ENCODE measurements around the gene CNNM4. TPM values are rescaled to one million over a fixed set of nuclear protein-coding genes. Genes with fewer than 3 reads are reported as not detected.
"Not testable (repeated sequence)": the region's sequence is repeated elsewhere in the genome, so short reads cannot be mapped to it uniquely, and the experiment has no call there.

Gene CNNM4
- polyA plus RNA-seq, 4 donors = 1.6 to 30.0 (median 6.8) TPM

DNA sequence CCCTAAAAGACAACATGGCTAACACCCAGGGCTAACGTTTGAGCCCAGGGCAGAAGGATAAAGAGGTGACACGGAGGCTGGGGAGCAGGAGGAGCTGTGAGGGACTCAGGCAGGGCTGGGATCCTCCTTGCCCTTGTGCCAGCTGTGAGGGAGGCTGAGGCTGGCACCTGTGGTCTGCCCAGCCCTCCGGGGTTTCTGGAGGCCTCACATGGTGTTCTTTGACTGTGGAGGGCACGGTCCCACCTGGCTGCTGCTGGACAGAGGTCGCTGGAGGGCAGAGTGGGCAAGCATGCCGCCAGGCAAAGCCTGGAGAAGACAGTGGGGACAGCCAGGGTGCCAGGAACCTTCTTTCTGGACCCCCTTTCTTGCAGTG lies 28.5 kb downstream of the CNNM4 start:
- Histone ChIP-seq H3K27ac (ENCODE audit: low read depth in 1 of 3, low read length in 2 of 3) (peak overlapping the region; percentile 77 to 80 (median 77)), H3K9me3 (ENCODE audit: control insufficient read depth in 2 of 2, insufficient read depth in 1 of 2, low read depth in 1 of 2, low read length in 1 of 2) (no peaks in the 10 kb centered on the region), H3K36me3 (ENCODE audit: control insufficient read depth in 3 of 3, insufficient read depth in 2 of 3, low read depth in 1 of 3, low read length in 3 of 3) (no peaks in the 10 kb centered on the region), H3K4me1 (ENCODE audit: control insufficient read depth in 3 of 3, insufficient read depth in 2 of 3, low read depth in 1 of 3, low read length in 2 of 3) (peaks cover 6 to 29% (median 6%) of the 10 kb centered on the region in 3 donors), H3K27me3 (ENCODE audit: control insufficient read depth in 3 of 3, insufficient read depth in 3 of 3, low read length in 3 of 3) (no peaks in the 10 kb centered on the region), H3K4me3 (ENCODE audit: low read depth in 1 of 3, low read length in 3 of 3) (no peak overlapping the region)
- DNase-seq = no peak
- 34 to 66% (median 50%) methylated on average over 5 to 6 of the region's 6 CpGs for WGBS, 3 donors
- FAIRE-seq = no peak

DNA sequence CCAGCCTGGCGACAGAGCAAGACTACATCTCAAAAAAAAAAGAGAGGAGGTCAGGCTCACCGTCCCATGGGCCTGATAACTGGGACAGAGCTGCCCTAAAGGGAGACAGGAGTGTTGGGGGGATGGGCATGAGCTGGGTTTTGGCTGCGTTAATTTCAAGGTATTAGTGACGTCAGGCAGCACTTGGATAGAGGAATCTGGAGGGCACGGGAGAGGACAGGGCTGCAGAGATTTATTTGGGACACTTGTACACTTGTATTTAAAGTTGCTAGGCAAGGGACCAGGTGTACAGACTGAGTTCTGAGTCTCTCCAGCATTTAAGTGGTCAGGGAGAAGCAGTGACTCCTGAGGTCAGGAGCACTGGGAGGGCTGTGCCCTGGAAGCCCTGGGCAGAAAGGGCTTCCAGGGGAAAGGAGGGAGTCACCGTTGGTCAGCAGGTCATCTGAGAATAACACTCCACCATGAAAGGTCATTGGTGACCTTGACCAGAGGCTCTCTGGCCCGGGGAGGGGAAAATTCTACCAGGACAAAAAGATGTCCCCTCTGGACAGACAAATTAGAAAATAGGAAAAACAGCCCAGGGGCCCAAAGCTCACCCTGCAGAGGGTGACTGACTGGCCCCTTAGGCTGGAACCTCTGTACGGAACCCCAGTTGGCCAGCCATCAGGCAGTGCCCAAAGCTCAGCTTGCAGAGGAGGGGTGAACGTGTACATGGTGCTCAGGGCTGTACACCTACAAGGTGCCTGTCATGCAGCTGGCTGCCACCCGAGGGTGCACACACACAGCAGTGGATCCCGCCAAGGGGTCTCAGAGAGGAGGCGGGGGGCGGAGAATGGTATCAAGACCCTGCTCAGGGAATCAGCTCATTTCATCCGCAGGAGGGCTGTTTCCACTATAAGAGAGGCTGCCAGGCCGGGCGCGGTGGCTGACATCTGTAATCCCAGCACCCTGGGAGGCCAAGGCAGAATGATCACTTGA lies 32.4 kb downstream of the CNNM4 start:
- Histone ChIP-seq H3K4me1 (ENCODE audit: control insufficient read depth in 3 of 3, insufficient read depth in 2 of 3, low read depth in 1 of 3, low read length in 2 of 3) (peaks cover 6 to 15% (median 6%) of the 10 kb centered on the region in 3 donors), H3K4me3 (ENCODE audit: low read depth in 1 of 3, low read length in 3 of 3) (no peak overlapping the region), H3K27me3 (ENCODE audit: control insufficient read depth in 3 of 3, insufficient read depth in 3 of 3, low read length in 3 of 3) (no peaks in the 10 kb centered on the region), H3K9me3 (ENCODE audit: control insufficient read depth in 2 of 2, insufficient read depth in 1 of 2, low read depth in 1 of 2, low read length in 1 of 2) (no peaks in the 10 kb centered on the region), H3K36me3 (ENCODE audit: control insufficient read depth in 3 of 3, insufficient read depth in 2 of 3, low read depth in 1 of 3, low read length in 3 of 3) (peaks cover 0 to 13% (median 2%) of the 10 kb centered on the region in 3 donors), H3K27ac (ENCODE audit: low read depth in 1 of 3, low read length in 2 of 3) (no peak overlapping the region)
- no peak for FAIRE-seq
- WGBS, 3 donors = 86 to 88% (median 87%) methylated on average over 17 of the region's 17 CpGs
- DNase-seq = no peak

DNA sequence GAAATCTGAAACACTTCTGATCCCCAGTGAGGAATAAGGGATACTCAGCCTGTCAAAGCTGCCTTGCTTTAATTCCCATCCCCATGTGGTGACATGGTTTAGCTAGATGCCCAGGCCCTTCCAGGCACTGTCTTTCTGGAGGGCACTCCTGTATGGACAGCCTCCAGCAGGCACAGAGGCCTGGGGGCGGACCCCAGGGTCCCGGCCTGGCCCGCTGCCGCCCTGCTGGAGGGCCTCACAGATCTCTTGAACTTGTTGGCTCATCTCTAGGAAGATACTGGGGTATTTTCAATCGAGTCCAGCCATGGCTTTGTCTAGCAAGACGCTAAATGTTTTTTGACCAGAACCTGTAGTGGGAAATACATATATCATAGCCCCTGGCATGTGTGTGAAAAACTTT lies 34.4 kb downstream of the CNNM4 start:
- H3K36me3 ChIP-seq (ENCODE audit: control insufficient read depth in 3 of 3, insufficient read depth in 2 of 3, low read depth in 1 of 3, low read length in 3 of 3) = peaks cover 2 to 34% (median 8%) of the 10 kb centered on the region in 3 donors
- H3K27me3 ChIP-seq (ENCODE audit: control insufficient read depth in 3 of 3, insufficient read depth in 3 of 3, low read length in 3 of 3) = no peaks in the 10 kb centered on the region
- no peaks in the 10 kb centered on the region for H3K9me3 ChIP-seq (ENCODE audit: control insufficient read depth in 2 of 2, insufficient read depth in 1 of 2, low read depth in 1 of 2, low read length in 1 of 2)
- no peak overlapping the region for H3K27ac ChIP-seq (ENCODE audit: low read depth in 1 of 3, low read length in 2 of 3)
- no peaks in the 10 kb centered on the region for H3K4me1 ChIP-seq (ENCODE audit: control insufficient read depth in 3 of 3, insufficient read depth in 2 of 3, low read depth in 1 of 3, low read length in 2 of 3)
- WGBS, 3 donors = 93 to 98% (median 95%) methylated on average over 6 of the region's 6 CpGs
- H3K4me3 ChIP-seq (ENCODE audit: low read depth in 1 of 3, low read length in 3 of 3) = no peak overlapping the region
- FAIRE-seq (no peak), DNase-seq (no peak)

DNA sequence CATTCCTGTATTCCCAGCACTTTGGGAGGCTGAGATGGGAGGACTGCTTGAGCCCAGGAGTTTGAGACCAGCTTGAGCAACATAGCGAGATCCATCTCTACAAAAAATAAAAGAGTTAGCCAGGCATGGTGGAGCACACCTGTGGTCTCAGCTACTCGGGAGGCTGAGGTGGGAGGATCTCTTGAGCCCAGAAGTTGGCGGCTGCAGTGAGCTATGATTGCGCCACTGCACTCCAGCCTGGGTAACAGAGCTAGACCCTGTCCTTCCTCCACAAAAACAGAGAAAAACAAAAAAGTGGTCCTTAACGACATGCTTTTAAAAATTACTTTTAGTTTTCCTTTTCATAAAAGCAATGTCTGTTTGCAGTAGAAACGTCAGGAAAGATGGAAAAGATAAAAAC lies 35.8 kb downstream of the CNNM4 start:
- 84 to 86% (median 85%) methylated on average over 6 of the region's 6 CpGs for WGBS, 3 donors
- not testable (repeated sequence) for DNase-seq; H3K9me3 ChIP-seq (ENCODE audit: control insufficient read depth in 2 of 2, insufficient read depth in 1 of 2, low read depth in 1 of 2, low read length in 1 of 2); FAIRE-seq; H3K27ac ChIP-seq (ENCODE audit: low read depth in 1 of 3, low read length in 2 of 3); H3K27me3 ChIP-seq (ENCODE audit: control insufficient read depth in 3 of 3, insufficient read depth in 3 of 3, low read length in 3 of 3); H3K4me3 ChIP-seq (ENCODE audit: low read depth in 1 of 3, low read length in 3 of 3); H3K4me1 ChIP-seq (ENCODE audit: control insufficient read depth in 3 of 3, insufficient read depth in 2 of 3, low read depth in 1 of 3, low read length in 2 of 3)
- H3K36me3 ChIP-seq (ENCODE audit: control insufficient read depth in 3 of 3, insufficient read depth in 2 of 3, low read depth in 1 of 3, low read length in 3 of 3) = peaks cover 2 to 48% (median 8%) of the 10 kb centered on the region in 3 donors

DNA sequence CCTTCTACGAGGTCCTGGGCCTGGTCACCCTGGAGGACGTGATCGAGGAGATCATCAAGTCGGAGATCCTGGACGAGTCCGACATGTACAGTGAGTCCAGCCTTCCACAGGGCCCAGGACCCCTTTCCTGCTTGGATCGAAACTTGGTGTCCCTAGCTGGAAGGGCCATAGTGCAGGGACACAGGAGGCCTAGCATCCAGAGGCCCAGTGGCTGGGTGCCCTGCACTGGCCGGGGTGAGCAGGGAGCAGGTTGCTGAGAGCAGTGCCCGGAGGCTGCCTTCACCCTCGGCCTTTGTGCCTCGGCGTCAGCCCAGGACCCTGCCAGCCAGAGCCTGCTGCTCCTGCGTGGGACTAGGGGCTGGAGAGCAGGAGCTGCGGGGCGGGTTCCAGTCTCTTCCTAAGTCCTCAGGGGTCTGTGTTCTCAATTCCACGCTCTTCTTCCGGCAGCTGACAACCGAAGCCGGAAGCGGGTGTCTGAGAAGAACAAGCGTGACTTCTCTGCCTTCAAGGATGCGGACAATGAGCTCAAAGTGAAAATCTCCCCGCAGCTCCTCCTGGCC lies 36.4 kb downstream of the CNNM4 start:
- H3K27me3 ChIP-seq (ENCODE audit: control insufficient read depth in 3 of 3, insufficient read depth in 3 of 3, low read length in 3 of 3) = no peaks in the 10 kb centered on the region
- DNase-seq (no peak), FAIRE-seq (no peak)
- no peak overlapping the region for H3K4me3 ChIP-seq (ENCODE audit: low read depth in 1 of 3, low read length in 3 of 3)
- H3K4me1 ChIP-seq (ENCODE audit: control insufficient read depth in 3 of 3, insufficient read depth in 2 of 3, low read depth in 1 of 3, low read length in 2 of 3) = peaks cover 0 to 6% (median 0%) of the 10 kb centered on the region in 3 donors
- no peaks in the 10 kb centered on the region for H3K9me3 ChIP-seq (ENCODE audit: control insufficient read depth in 2 of 2, insufficient read depth in 1 of 2, low read depth in 1 of 2, low read length in 1 of 2)
- peaks cover 3 to 51% (median 8%) of the 10 kb centered on the region in 3 donors for H3K36me3 ChIP-seq (ENCODE audit: control insufficient read depth in 3 of 3, insufficient read depth in 2 of 3, low read depth in 1 of 3, low read length in 3 of 3)
- 95 to 96% (median 96%) methylated on average over 23 of the region's 23 CpGs for WGBS, 3 donors
- no peak overlapping the region for H3K27ac ChIP-seq (ENCODE audit: low read depth in 1 of 3, low read length in 2 of 3)

DNA sequence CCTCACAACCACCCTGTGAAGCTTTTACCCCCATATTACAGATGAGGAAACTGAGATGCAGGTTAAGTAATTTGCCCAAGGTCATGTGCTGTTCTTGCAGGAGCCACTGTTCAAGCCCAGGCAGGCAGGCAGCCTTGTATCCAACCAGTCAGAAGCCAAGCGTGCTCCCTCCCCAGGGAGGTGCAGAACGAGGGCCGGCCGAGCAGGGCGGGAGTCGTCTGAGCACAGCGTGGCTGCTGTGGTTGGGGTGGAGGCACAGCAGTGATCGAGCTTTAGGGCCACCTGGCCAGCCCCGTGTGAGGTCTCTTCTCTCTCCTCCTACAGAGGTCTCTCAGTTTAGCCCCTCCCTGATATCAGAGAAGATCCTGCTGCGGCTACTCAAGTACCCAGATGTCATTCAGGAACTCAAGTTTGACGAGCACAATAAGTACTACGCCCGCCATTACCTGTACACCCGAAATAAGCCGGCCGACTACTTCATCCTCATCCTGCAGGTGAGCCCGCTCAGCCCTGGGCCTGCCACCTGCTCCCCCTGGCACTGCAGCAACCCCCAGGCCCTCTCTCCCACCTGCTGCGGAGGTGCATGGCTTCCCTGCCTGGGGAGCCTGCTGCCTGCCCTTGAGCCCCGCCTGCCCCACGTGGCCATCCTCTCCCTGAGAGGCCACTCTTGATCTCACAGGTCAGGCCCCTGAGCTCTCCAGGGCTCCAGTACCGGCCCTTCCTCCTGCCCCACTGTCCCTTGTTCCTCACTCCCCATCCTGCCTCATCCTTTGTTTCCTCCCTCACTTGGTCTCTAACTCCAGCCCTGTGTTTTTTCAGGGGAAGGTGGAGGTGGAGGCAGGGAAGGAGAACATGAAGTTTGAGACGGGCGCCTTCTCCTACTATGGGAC lies 38.3 kb downstream of the CNNM4 start:
- WGBS, 3 donors = 86 to 89% (median 87%) methylated on average over 18 to 23 of the region's 23 CpGs

DNA sequence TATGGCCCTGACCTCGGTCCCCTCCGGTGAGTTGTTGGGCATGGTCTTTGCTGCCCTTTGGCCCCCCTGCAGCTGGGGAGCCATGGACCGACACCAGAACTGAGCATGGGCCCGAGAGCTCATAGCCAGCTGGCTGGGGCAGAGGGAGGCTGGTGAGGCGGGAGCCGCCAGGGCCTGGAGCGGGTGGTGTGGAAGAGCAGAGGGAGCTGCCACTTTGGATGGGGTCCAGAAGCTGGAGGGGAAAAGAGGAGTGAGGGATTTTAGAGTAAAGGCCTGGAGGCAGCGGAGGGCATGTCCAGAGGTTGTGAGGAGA lies 38.9 kb downstream of the CNNM4 start:
- peaks cover 0 to 6% (median 0%) of the 10 kb centered on the region in 3 donors for H3K4me1 ChIP-seq (ENCODE audit: control insufficient read depth in 3 of 3, insufficient read depth in 2 of 3, low read depth in 1 of 3, low read length in 2 of 3)
- H3K9me3 ChIP-seq (ENCODE audit: control insufficient read depth in 2 of 2, insufficient read depth in 1 of 2, low read depth in 1 of 2, low read length in 1 of 2) = no peaks in the 10 kb centered on the region
- no peak overlapping the region for H3K27ac ChIP-seq (ENCODE audit: low read depth in 1 of 3, low read length in 2 of 3)
- H3K27me3 ChIP-seq (ENCODE audit: control insufficient read depth in 3 of 3, insufficient read depth in 3 of 3, low read length in 3 of 3) = no peaks in the 10 kb centered on the region
- H3K36me3 ChIP-seq (ENCODE audit: control insufficient read depth in 3 of 3, insufficient read depth in 2 of 3, low read depth in 1 of 3, low read length in 3 of 3) = peaks cover 4 to 66% (median 8%) of the 10 kb centered on the region in 3 donors
- DNase-seq = no peak
- 93 to 96% (median 94%) methylated on average over 8 of the region's 8 CpGs for WGBS, 3 donors
- H3K4me3 ChIP-seq (ENCODE audit: low read depth in 1 of 3, low read length in 3 of 3) = no peak overlapping the region
- FAIRE-seq = no peak

More for the DNA sequence above, 38.3 kb downstream of the CNNM4 start:
- peaks cover 4 to 62% (median 8%) of the 10 kb centered on the region in 3 donors for H3K36me3 ChIP-seq (ENCODE audit: control insufficient read depth in 3 of 3, insufficient read depth in 2 of 3, low read depth in 1 of 3, low read length in 3 of 3)
- FAIRE-seq (no peak), DNase-seq (no peak)
- H3K9me3 ChIP-seq (ENCODE audit: control insufficient read depth in 2 of 2, insufficient read depth in 1 of 2, low read depth in 1 of 2, low read length in 1 of 2) = no peaks in the 10 kb centered on the region
- H3K27me3 ChIP-seq (ENCODE audit: control insufficient read depth in 3 of 3, insufficient read depth in 3 of 3, low read length in 3 of 3) = no peaks in the 10 kb centered on the region
- H3K4me3 ChIP-seq (ENCODE audit: low read depth in 1 of 3, low read length in 3 of 3) = no peak overlapping the region
- H3K27ac ChIP-seq (ENCODE audit: low read depth in 1 of 3, low read length in 2 of 3) = no peak overlapping the region
- H3K4me1 ChIP-seq (ENCODE audit: control insufficient read depth in 3 of 3, insufficient read depth in 2 of 3, low read depth in 1 of 3, low read length in 2 of 3) = peaks cover 0 to 6% (median 0%) of the 10 kb centered on the region in 3 donors
